BE2C (cell line): ENCODE results near the gene NDNF.
A peak's percentile ranks its signal among the peaks of the same experiment; 100 is the strongest.

Source experiments
- DNase-seq: peaks from one replicate; pipeline ENCODE4 v3.0.0-alpha.2; 2020
- H3K27me3 ChIP-seq: fragments of 250-450 bp; sonication (Bioruptor Pico); 2 replicates; pipeline ENCODE4 v1.5.1; 2020; ENCODE audit warnings: mild to moderate bottlenecking
- H3K36me3 ChIP-seq: fragments of 250-450 bp; sonication (Bioruptor Pico); 2 replicates; pipeline ENCODE4 v1.5.1; 2020; ENCODE audit warnings: mild to moderate bottlenecking
- H3K4me1 ChIP-seq: fragments of 250-450 bp; sonication (Bioruptor Pico); 2 replicates; pipeline ENCODE4 v1.5.1; 2020
- H3K4me3 ChIP-seq: 2 replicates; pipeline ENCODE4 v1.5.1; 2011; ENCODE audit warnings: low read depth, low read length
- H3K9me3 ChIP-seq: fragments of 250-450 bp; sonication (Bioruptor Pico); 2 replicates; pipeline ENCODE4 v1.5.1; 2020
- TF ChIP-seq, protein P1 (sequence below): IDR thresholded peaks from 2 replicates; pipeline ENCODE4 v1.5.1; 2012; ENCODE audit warnings: mild to moderate bottlenecking, low read depth, low read length

Gene NDNF

DNA sequence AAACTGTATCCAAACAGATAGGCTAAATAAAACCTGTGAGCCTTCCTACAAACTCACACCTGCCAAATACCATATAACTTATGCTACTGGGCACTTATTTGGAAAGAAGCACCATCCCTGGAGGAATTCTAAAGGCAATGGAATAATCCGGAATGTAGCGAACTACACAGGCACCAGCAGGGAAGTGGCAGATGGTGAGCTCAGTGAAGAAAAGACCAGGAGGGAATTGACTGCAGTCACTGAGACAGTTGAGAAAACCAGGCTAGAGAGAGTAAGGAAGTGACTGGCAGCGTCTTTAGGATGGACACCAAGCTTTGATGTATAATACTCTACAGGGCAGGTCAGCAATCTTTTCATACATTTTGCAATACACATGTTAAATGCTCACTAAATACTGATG, 16.3 kb downstream of the NDNF start:
- H3K9me3 ChIP-seq = no peaks in the 10 kb centered on the region
- DNase-seq = no peak
- no peak overlapping the region for H3K4me3 ChIP-seq
- no peaks in the 10 kb centered on the region for H3K4me1 ChIP-seq
- TF ChIP-seq, protein P1, sequence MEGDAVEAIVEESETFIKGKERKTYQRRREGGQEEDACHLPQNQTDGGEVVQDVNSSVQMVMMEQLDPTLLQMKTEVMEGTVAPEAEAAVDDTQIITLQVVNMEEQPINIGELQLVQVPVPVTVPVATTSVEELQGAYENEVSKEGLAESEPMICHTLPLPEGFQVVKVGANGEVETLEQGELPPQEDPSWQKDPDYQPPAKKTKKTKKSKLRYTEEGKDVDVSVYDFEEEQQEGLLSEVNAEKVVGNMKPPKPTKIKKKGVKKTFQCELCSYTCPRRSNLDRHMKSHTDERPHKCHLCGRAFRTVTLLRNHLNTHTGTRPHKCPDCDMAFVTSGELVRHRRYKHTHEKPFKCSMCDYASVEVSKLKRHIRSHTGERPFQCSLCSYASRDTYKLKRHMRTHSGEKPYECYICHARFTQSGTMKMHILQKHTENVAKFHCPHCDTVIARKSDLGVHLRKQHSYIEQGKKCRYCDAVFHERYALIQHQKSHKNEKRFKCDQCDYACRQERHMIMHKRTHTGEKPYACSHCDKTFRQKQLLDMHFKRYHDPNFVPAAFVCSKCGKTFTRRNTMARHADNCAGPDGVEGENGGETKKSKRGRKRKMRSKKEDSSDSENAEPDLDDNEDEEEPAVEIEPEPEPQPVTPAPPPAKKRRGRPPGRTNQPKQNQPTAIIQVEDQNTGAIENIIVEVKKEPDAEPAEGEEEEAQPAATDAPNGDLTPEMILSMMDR = no peak
- no peaks in the 10 kb centered on the region for H3K27me3 ChIP-seq
- H3K36me3 ChIP-seq = no peaks in the 10 kb centered on the region

DNA sequence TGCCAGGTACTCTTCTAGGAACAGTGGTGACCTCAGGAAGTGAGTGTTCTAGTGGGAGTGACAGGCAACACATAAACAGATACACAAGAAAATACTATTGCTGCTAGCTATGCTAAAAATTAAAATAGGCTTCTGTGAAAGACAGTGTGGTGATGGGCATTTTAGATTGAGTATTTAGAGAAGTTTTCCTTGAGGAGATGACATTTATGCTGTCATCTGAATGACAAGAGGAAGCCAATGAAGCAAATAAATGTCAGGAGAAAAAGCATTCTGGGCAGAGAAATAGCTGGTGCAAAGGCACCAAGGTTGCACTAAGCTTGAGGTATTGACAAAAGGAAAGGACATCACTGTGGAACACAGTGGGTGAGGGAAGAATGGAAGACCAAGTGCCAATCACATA, 18.0 kb downstream of the NDNF start:
- no peaks in the 10 kb centered on the region for H3K27me3 ChIP-seq
- no peaks in the 10 kb centered on the region for H3K4me1 ChIP-seq
- no peaks in the 10 kb centered on the region for H3K9me3 ChIP-seq
- DNase-seq = no peak
- H3K4me3 ChIP-seq = no peak overlapping the region
- TF ChIP-seq, protein P1 = no peak
- H3K36me3 ChIP-seq = no peaks in the 10 kb centered on the region

DNA sequence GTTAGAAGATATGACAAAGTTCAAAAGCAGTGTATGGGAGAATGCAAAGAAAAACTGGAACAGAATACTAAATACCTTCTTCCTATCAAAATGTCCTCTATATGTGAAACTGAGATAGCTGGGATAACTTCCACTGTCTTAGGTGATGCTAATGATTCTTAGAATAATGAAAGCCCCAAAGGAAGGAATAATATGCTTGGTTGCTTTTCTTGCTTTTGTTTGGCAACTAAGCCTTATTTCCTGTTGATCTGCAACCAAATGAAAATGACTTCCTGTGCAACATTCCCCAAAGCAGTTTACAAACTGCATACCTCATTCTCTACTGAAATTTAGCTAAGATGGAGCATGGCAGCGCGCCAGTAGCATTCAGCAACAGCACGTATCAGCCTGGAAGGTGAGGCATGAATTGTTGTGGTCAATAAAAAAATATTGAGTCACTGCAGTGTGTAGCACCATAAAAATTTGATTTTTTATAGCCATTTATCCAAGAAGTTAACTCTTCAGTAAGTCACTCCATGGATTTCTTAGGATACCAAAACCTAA, 18.7 kb downstream of the NDNF start:
- Histone ChIP-seq H3K36me3 (no peaks in the 10 kb centered on the region), H3K4me3 (no peak overlapping the region), H3K9me3 (no peaks in the 10 kb centered on the region), H3K4me1 (no peaks in the 10 kb centered on the region), H3K27me3 (no peaks in the 10 kb centered on the region)
- TF ChIP-seq, protein P1 = no peak
- no peak for DNase-seq

DNA sequence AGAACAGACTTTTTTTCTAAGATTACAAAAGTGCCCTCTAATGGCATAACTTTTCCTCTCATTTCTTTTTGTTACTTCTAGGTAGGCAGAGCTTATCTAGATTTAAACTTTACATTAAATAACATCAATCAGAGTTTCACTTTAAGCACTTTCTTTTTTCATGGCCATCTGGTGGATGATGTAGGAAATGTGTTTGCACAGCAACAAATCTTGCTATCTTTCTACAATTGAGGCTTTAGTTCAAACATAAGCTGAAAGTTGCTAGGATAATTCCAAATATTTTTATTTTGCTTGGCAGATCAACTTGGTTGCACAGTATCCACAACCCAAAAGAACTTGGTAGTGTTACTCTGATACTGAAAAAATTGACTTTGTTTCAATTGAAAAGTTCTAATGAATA, 22.0 kb downstream of the NDNF start:
- TF ChIP-seq, protein P1 = peak; percentile 39
- Histone ChIP-seq H3K4me1 (no peaks in the 10 kb centered on the region), H3K27me3 (no peaks in the 10 kb centered on the region), H3K4me3 (no peak overlapping the region), H3K9me3 (no peaks in the 10 kb centered on the region), H3K36me3 (no peaks in the 10 kb centered on the region)
- DNase-seq = no peak

DNA sequence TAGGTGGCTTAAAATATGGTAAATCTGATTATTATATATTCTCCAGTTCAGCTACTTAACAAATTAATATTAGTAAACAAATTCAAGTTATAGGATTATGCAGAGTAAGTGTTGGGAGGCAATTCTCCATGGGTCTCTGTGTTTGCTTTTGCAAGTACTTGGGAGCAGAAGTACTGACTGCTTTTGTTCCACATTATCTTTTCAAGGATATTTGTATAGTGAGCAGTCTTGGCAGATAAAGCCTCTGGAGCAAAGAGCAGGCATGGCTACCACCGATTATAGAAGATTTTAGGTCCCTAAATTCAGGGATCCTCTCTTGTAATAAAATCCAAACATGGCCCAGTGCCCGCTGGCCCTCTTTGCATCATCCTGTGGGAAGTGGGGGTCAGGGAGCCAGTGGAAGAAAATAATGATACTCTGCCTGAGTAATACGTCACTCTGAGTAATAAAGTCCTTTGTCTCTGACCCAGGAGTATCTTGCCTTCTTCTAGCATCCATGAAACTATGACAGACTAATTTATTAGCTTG, 23.2 kb downstream of the NDNF start:
- DNase-seq = no peak
- no peaks in the 10 kb centered on the region for H3K4me1 ChIP-seq
- H3K9me3 ChIP-seq = no peaks in the 10 kb centered on the region
- no peaks in the 10 kb centered on the region for H3K27me3 ChIP-seq
- TF ChIP-seq, protein P1 = no peak
- H3K36me3 ChIP-seq = no peaks in the 10 kb centered on the region
- no peak overlapping the region for H3K4me3 ChIP-seq

DNA sequence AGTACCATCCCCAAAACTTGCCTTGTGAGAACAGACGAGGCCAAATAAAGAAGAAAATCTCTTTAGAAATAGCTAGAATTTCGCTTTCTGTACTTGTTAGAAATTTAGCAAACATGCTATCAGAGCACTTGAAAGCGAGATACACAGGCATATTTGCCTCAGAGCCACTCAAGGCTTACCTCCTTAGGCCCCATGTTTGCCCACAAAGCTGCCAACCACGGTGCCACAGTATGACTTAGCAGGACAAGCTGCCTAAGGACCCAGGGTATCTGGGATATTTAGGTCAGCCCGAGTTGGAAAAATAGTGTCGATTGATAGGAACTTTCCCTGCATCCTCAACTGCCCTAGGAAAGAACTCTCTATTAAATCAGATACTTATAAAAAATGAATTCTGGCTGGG, 24.2 kb downstream of the NDNF start:
- TF ChIP-seq, protein P1 = no peak
- H3K9me3 ChIP-seq = no peaks in the 10 kb centered on the region

More for the DNA sequence above, 24.2 kb downstream of the NDNF start:
- no peak for DNase-seq
- Histone ChIP-seq H3K27me3 (no peaks in the 10 kb centered on the region), H3K4me1 (no peaks in the 10 kb centered on the region), H3K36me3 (no peaks in the 10 kb centered on the region), H3K4me3 (no peak overlapping the region)
